GM18873 (cell line): ENCODE measurements around the gene ASPN.
"Not testable (repeated sequence)": the region's sequence is repeated elsewhere in the genome, so short reads cannot be mapped to it uniquely, and the experiment has no call there.

ENCODE experiments used
- ATAC-seq: cut with Tn5 transposase; IDR thresholded peaks from one replicate; pipeline ENCODE4 v1.9.1; 2021; ENCODE audit warnings: mild to moderate bottlenecking, moderate library complexity, moderate number of reproducible peaks; ENCODE audit not compliant: unreplicated experiment, low FRiP score

ASPN gene

GRCh38 chr9:92423612-92424011, 58.7 kb downstream of the ASPN start:
- ATAC-seq, result no peak

DNA sequence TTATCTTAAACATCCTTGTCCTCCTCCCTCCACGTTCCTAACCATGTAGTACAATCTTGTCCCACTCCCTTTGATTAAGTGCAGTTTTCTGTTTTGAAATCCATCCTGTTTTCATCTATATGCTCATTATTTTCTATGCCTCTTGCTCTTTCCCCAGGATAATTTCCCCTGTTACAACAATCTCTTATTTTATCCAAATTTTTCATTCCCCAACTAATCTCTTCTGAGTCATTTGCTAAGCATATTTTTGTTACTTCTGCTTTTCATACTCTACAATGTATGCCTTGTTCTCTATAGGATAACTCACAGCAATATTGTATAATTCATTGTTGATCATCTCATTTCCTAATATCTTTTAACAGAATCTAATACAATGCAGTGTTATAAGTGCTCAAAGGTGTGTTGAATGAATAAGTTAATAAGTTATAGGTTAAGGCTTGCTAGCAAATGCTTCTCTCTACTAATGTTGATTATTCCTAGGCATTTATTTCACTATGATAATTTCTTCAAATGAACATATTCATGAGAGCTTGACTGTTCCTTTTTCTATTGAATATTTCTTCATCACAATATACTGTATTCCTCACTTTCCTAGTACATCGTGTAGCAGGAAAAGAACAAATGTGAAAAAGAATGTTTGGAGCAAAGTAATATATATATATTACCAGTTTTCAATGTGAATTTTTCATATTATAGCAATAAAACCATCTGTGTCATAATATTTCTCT, 59.5 kb downstream of the ASPN start:
- ATAC-seq, result no peak

GRCh38 chr9:92414566-92414965, 67.7 kb downstream of the ASPN start:
- ATAC-seq, result no peak

GRCh38 chr9:92411157-92411556, 71.1 kb downstream of the ASPN start:
- not testable (repeated sequence) for ATAC-seq

DNA sequence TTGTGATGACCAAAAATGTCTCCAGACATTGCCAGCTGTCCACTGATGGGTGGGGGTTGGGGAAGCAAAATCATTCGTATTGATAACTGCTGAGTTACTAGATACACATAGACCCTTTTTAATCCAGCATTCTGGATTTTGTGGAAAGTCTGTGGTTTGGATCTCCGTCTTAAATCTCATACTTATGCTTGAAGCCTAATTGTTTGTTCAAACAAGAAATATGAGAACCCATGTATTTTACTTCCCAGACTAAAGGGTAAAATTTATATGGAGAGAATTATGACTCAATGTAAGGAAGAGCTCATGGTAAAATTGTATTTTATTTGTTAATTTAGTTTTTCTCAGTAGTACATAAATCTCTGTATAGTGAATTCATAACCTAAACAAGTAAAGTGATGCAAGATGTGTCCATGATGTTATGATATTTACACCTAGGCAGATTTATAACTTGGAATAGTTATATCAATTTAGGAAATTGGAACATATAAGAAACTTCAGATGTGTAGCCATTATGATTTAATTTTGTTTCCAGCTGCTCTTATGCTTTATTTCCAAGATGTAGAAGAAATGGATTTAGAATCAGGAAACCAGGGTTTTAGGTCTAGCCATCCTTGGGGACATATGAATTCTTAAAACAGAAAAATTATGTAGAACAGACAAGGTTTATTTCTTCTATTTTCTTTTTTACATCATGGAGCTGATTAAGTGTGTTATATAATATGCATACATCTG, 73.4 kb downstream of the ASPN start:
- no peak for ATAC-seq

DNA sequence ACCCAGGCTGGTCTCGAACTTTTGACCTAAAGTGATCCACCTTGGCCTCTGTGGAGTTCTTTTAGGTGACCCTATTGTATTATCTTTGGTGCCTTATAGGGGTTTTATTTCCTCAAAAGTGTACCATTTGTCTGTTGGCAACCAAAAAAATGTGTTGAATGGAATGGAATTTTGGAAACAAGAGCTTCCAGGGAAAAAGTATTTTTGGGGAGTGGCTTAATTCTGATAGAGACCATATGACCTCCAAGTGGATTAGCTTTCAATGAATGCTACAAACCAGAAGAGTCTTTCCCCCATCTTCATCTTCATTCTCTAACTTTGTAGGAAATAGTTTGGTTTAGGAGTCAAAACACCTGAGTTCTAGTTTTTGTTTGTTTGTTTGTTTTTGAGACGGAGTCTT, 74.5 kb downstream of the ASPN start:
- ATAC-seq, result no peak

DNA sequence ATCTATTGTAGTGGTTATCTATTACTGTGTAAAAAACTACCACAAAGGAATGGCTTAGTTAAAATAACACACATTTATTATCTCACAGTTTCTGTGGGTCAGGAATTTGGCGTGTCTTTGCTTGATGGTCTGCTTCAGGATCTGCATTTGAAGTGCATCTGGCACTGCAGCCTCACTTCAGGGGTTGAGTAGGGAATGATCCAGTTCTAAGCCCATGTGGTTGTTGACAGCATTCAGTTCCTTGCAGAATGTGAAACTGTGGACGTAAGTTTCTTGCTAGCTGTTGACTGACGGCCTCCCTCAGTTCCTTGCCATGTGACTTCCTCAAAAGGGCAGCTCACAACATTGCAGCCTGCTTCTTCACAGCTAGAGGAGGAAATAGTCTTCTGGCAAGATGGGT, 75.8 kb downstream of the ASPN start:
- no peak for ATAC-seq
